SKM-1 (cell line): ENCODE results near the gene S100A12.
"Not testable (repeated sequence)": the region's sequence is repeated elsewhere in the genome, so short reads cannot be mapped to it uniquely, and the experiment has no call there.

Source experiments
- DNase-seq: peaks from one replicate; lab custom pipeline; 2025; ENCODE audit not compliant: unreplicated experiment; lab: John Stamatoyannopoulos, UW

S100A12 gene

DNA sequence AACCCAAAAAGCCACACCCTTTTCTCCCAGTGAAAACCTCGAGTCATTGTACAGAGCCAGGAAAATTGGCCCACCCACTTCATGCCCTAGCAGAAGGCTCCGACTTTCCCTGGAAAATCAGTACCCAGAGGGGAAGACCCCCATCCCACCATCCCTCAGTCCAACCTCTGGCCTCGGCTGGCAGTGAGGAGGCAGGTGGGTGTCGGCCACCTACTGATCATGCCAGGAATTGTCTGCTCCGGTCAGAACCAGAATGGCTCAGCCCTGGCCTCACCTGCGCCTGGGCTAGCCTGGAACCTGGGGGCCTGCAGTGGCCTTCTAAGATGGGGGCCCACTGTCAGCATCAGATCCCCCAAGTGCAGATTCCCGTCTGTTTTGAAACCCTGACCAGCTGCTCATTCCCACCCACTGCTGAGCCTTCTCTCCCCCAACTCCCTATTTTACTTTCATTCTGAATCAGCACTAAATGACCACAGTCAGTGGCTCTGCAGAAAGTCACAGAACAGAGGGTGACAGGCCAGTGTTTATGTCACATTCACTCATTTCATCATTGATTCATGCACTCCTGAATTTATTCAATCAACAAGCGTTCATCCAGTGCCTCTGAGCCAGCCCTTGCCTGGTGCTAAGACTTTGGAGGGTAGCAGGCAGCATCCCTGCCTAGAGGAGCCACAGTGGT, 20.8 kb downstream of the S100A12 start:
- no peak for DNase-seq

- no peak for DNase-seq
Observed at GRCh38 chr1:153353226-153353947, 22.0 kb downstream of the S100A12 start.

- peak; percentile 92 for DNase-seq
Observed at GRCh38 chr1:153352523-153352922, 22.9 kb downstream of the S100A12 start.

DNA sequence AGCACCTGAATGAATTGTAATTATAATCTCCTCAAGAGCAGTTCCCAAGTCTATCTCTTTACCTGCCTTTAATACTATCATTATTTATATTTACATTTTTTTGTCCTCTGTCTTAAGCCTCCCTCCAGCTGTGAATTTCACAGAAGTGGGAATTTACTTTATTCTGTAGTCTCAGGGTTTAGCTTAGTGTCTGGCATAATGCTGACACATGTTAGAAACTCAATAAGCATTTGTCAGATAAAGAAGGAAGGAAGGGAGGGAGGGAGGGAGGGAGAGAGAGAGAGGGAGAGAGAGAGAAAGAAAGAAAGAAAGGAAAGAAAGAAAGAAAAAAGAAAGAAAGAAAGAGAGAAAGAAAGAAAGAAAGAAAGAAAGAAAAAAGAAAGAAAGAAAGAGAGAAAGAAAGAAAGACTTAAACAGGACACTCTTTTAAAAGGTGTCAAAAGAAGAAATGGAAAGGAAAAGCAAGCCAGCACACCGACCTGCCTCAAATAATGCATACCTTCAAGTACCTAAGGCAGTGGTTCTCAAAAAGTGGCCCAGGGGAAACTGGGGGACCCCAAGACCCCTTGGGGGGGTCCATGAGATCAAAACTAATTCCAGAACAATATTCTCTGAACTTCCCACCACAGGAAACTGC, 25.0 kb downstream of the S100A12 start:
- no peak for DNase-seq

DNA sequence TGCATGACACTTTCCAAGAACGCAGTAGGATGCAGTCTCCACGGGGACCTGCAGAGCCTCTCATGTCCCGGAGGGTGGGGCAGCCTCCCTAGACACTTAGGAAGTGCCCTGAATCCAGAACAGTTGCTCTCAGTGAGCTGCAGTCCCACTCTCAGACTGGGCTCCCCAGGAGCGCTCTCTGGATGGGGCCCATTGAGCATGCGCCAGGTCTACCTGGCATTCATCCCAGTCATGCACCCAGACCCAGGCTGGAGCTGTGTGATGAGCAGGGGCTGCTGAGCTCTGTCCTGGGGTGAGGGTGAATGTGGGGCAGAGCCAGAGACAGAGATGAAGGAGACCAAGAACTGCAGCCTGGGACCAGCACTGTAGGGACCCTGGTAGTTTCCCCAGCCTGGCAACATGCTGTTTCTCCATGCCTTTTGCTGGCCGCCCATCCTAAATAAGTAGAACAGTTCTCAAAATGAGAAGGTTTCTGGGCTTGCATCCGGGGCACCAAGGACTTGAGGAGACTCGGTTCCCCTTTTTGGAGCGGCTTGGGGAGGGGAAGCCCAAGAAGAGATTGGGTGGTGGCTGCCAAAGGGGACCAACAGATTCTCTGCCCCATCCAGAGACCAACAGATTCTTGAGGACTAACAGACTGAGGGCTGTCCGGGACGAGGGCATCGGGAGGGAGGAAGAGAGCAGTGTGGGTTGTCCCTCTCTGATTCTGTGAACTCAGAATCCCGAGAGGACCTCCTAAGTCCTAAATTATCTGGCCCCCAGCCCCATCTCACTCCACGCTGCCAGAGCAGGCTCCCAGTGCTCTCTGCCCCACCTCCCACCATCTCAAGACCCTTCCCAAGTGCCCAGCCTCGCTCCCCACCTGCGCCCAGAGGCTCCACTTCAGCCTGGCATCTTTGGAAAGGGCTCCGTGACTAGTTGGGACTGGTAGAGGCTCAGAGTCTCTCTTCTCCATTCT, 25.8 kb downstream of the S100A12 start:
- DNase-seq = no peak

DNA sequence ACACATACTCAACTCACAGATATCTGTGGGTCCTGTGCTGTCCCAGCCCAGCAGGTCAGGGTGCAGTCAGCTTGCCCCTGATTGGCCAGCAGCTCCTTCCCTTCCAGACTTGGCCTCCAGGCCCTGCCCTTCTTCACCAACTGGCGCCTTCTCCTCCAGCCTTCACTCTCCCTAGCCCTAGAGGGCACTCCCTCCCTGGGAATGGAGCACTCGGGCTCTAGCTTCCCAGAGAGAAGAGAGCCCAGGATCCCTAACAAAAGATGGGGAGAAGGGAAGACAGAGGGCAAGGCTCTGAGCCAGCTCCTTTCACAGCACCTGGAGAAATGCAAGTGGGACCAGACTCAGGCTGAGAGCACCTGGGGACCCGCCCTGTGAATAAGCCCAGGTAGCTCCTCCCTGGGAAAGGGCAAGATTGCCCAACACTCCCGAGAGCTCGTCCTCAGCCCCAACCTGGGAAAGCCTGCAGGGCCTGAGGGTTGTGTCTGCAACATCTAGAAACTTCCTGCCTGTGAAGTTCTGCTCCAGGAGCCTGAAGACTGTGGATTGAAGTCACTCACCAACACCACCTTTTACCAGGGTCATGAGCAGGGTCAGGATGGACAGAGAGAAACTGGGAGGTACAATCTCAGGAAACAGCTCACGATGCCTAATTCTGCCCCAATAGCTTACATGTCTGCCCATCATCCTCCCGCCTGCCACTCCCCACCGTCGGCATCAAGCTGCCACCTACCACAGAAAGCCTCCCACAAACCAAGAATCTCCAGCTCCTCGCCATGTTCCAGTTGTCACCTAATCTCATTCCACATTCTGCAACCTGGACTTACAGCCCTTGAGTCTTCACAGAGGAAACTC, 26.7 kb downstream of the S100A12 start, which contains the start of gene PGLYRP4:
PGLYRP4 (minus strand) TSS at position 331 of the 852 bp plus-strand sequence. CDS start 909 bp downstream, outside the sequence.
- DNase-seq = no peak

DNA sequence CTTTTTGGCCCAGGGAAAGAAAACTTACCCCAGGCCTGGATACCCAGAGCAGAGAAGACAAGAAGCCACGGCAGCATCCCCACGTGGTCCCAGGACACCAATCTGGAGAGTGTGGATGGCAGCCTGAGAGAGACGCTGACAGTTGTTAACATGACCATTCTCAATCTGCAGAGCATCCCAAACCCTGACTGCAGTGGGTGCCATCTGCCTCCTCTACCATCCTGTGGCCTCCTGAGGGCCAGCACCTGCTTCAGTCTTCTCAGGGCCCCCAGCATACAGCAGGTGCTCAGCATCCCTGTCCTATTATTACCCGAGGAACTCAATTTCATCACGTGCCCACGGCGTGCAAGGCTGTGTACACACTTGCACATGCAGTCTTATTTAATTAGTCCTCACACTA, 27.6 kb downstream of the S100A12 start:
- no peak for DNase-seq

DNA sequence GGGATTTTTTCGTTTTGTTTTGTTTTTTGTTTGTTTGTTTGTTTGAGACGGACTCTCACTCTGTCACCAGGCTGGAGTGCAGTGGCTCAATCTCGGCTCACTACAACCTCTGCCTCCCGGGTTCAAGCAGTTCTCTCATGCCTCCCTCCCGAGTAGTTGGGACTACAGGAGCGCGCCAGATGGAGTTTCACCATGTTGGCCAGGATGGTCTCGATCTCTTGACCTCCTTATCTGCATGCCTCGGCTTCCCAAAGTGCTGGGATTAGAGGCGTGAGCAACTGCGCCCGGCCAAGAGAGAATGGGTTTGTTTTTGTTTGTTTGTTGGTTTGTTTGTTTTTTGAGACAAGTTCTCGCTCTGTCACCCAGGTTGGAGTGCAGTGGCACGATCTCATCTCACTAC, 28.4 kb downstream of the S100A12 start:
- not testable (repeated sequence) for DNase-seq

- no peak for DNase-seq
Observed at GRCh38 chr1:153346077-153346723, 29.2 kb downstream of the S100A12 start.

DNA sequence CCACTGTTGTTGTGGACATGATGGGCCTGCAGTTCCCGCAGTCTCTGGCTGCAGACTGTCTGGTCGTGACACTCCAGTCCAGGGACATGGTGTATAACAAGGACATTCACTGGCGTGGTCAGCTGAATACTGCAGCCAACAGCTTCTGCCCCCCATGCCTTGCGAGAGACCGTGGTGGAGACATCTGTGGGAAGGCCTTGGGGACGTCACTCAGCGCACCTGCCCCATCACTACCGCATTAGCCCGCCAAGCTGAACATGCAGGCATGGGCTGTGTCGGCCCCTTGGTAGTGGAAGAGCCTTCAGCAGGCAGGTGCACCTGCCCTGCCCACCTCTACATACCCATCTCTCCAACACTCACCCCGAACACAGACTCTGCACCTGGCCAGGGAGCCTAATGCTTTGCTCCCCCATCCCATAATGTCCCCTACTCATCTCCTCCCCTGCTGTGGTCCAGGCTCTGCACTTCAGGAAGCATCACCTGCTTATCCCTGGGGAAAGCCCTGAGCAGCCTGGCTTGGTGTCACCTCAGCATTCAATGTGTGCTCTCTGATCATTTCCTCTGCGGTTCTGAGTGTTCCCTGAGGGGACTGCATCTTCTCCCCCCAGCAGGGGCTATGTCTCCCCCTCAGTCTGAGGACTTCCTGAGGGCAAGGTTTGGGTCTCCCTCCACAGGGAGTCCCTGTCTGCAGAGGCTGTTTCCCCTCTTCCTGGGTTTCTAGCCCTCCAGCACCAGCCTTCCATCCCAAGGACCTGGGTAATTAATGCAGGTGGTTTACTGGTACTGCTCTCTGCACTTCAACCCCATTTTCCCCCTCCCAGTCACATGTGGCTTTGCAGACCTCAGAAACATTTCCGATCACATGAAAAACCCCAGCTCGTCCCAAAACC, 30.0 kb downstream of the S100A12 start:
- DNase-seq = no peak

DNA sequence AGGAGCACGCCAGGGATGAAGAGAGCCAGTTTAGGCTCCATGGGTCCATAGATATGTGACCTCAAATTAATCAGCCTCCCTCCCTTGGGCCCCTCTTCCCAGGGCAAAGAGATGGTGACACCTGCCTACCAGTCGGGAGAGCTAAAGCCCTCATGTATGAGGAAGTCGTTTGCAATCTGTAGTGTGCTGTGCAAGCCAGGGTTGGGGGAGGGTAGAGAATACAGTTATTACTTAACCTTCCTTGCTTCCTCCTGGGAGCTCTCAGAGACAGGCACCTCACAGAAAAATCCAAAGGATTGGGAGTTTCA, 30.7 kb downstream of the S100A12 start:
- peak; percentile 98 for DNase-seq

DNA sequence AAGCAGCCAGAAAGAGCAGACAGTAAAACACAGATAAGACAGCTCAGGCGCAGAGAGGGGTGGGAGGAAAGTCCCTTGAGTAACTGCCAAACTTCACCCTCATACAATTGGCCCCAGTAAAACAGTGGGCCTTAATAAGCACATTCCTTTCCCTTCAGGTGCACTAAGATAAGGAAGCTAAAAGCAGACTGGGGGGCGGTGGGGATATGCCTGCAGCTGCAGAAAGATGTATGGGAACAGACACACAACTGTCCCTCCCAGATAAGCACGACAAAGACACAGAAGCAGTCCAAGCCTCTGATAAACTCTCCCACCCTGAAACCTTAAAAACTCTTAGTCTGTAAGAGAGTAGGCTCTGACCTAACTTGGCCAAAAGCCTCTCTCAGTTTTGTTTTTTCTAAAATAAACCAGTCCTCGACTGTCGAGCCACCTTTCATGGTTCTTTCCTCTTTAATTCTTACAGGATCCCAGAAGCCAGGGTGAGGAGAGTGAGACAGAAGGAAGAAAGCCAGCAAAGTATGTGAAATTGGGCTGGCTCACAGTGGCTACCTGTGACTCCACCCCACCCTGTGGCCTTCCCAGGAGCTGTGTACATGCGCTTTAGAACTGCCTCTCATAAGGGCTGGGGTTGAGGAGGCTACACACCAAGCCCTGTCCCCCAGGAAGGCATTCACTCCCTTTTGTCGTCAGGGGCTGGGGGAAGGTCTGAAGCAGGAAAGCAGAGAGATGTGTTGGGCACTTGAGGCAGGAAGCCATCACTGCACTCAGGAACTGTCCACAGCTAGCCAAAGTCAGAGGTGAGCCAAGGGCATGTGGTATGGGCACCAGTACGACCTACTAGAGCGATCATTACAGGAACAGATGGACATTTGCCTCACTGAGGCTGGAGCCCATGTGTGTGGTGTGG, 31.4 kb downstream of the S100A12 start:
- DNase-seq = no peak

GRCh38 chr1:153343040-153343681, 32.3 kb downstream of the S100A12 start:
- DNase-seq = no peak

DNA sequence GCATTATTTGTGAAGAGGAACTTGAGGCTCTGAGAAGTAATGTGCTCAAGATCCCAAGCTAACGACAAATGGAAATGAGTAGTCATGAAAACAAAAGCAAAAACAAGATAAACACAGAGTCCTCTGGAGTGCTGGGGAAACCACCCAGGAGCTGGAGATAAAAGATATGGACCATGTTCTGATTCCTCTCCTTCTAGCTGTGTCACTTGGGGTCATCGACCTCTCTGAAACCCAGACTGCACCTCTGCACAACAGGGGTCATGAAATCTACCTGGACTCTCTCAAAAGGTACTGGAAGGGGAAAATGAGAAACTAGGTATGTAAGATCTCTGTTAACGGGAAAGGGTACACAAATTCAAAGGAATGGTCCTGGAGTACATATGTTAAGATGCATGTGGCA, 33.2 kb downstream of the S100A12 start:
- DNase-seq = no peak

GRCh38 chr1:153341431-153341934, 33.9 kb downstream of the S100A12 start:
- DNase-seq = no peak

DNA sequence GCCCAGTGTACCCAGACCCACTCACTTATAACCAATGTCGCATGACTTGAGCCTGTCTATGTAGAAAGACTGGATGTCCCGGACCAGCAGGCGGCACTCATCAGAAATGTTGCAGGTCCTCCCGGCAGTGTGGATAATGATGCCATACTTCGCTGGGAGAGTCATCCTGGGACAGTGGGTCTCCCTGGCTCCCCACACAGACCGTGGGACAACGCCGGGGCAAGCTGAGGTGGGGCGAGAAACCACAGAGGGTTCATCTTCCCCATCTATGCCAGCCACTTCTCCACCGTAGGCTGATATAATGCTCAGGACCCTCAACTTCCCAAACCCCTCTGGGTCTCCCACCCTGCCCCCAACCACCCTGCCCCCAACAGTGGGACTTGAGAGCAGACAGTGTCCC, 35.1 kb downstream of the S100A12 start:
- no peak for DNase-seq

GRCh38 chr1:153339802-153340201, 35.6 kb downstream of the S100A12 start:
- DNase-seq = no peak
